Transverse colon (tissue), 4 donors: ENCODE measurements around the gene WNT2B.

Experiments
- CTCF ChIP-seq, 5 experiments: fragments of 200-600 bp in 3 of 5; fragments of 450-650 bp in 2 of 5; sonication (generic) in 3 of 5; IDR thresholded peaks; 1 replicate in 2 of 5; 2 replicates in 3 of 5; pipeline ENCODE4 v1.5.1; 2016 to 2017; ENCODE audit warnings: antibody characterized with exemption in 5 of 5, inconsistent platforms in 3 of 5, mild to moderate bottlenecking in 2 of 5, moderate library complexity in 1 of 5
- EP300 ChIP-seq: sonication (generic); formaldehyde crosslinking; IDR thresholded peaks from one replicate; pipeline ENCODE4 v1.6.1; 2017; ENCODE audit warnings: antibody characterized with exemption, low read depth
- POLR2AphosphoS5 ChIP-seq, 3 donors: sonication (generic); formaldehyde crosslinking; IDR thresholded peaks; one replicate each; pipeline ENCODE4 v1.6.1; 2016; ENCODE audit warnings: antibody characterized with exemption in 3 of 3

GRCh38 chr1:112520166-112520565 is 11.4 kb downstream of the WNT2B start:
- TF ChIP-seq CTCF (IDR thresholded peaks at IDR 0.05) (no peak), EP300 (no peak), POLR2AphosphoS5 (IDR thresholded peaks at IDR 0.05) (no peak)
